Astrocyte (in vitro differentiated cells and primary cell): ENCODE data around the gene RPL10A. TPM values are rescaled to one million over a fixed set of nuclear protein-coding genes. Genes with fewer than 3 reads are reported as not detected.
A peak's percentile ranks its signal among the peaks of the same experiment; 100 is the strongest.

Source experiments
- DNase-seq: peaks from one replicate; pipeline ENCODE4 v3.0.0-alpha.2; 2010; ENCODE audit warnings: low read depth
- FAIRE-seq: peaks from 2 replicates; lab custom pipeline; 2011; peaks lifted over from hg19 to GRCh38; lab: Jason Lieb, UNC
- H2AFZ ChIP-seq: 2 replicates; pipeline ENCODE4 v1.6.0; 2012; ENCODE audit warnings: low read depth, low read length, inconsistent platforms
- H3K27ac ChIP-seq: 2 replicates; pipeline ENCODE4 v1.5.1; 2011; ENCODE audit warnings: low read depth, low read length, inconsistent platforms
- H3K27me3 ChIP-seq: 2 replicates; pipeline ENCODE4 v1.6.0; 2011; ENCODE audit warnings: low read length, inconsistent platforms; ENCODE audit not compliant: insufficient read depth
- H3K36me3 ChIP-seq: 2 replicates; pipeline ENCODE4 v1.5.1; 2011; ENCODE audit warnings: low read length, inconsistent platforms; ENCODE audit not compliant: insufficient read depth
- H3K4me1 ChIP-seq: 2 replicates; pipeline ENCODE4 v1.5.1; 2011; ENCODE audit warnings: low read length, inconsistent platforms; ENCODE audit not compliant: insufficient read depth
- H3K4me2 ChIP-seq: 2 replicates; pipeline ENCODE4 v1.6.0; 2012; ENCODE audit warnings: low read length, inconsistent platforms
- H3K4me3 ChIP-seq: 2 replicates; pipeline ENCODE4 v1.5.1; 2011; ENCODE audit warnings: low read depth, mild to moderate bottlenecking, low read length, inconsistent platforms; ENCODE audit not compliant: insufficient read depth
- H3K79me2 ChIP-seq: 2 replicates; pipeline ENCODE4 v1.6.0; 2012; ENCODE audit warnings: mild to moderate bottlenecking, low read length, inconsistent platforms; ENCODE audit not compliant: insufficient read depth
- H3K9ac ChIP-seq: 2 replicates; pipeline ENCODE4 v1.6.0; 2012; ENCODE audit warnings: mild to moderate bottlenecking, low read length, inconsistent platforms
- H3K9me3 ChIP-seq: 2 replicates; pipeline ENCODE4 v1.5.1; 2012; ENCODE audit warnings: low read depth, mild to moderate bottlenecking, low read length, inconsistent platforms; ENCODE audit not compliant: insufficient read depth
- H4K20me1 ChIP-seq: 2 replicates; pipeline ENCODE4 v1.6.0; 2012; ENCODE audit warnings: low read length, inconsistent platforms; ENCODE audit not compliant: insufficient read depth
- H3K27ac Mint-ChIP-seq: one replicate; pipeline ENCODE4 v1.8.0; 2021; ENCODE audit warnings: mild to moderate bottlenecking, mixed read lengths; ENCODE audit not compliant: unreplicated experiment
- H3K27me3 Mint-ChIP-seq: one replicate; pipeline ENCODE4 v1.8.0; 2021; ENCODE audit warnings: low read depth, mixed read lengths; ENCODE audit not compliant: unreplicated experiment
- H3K36me3 Mint-ChIP-seq: one replicate; pipeline ENCODE4 v1.8.0; 2021; ENCODE audit warnings: low read depth, mixed read lengths; ENCODE audit not compliant: unreplicated experiment
- H3K4me1 Mint-ChIP-seq: one replicate; pipeline ENCODE4 v1.8.0; 2021; ENCODE audit warnings: low read depth, mixed read lengths; ENCODE audit not compliant: unreplicated experiment
- H3K4me3 Mint-ChIP-seq: one replicate; pipeline ENCODE4 v1.8.0; 2021; ENCODE audit warnings: mild to moderate bottlenecking, moderate library complexity, mixed read lengths; ENCODE audit not compliant: unreplicated experiment
- H3K9me3 Mint-ChIP-seq: one replicate; pipeline ENCODE4 v1.8.0; 2021; ENCODE audit warnings: mild to moderate bottlenecking, mixed read lengths; ENCODE audit not compliant: unreplicated experiment
- CTCF ChIP-seq: IDR thresholded peaks from 2 replicates; pipeline ENCODE4 v1.5.1; 2011; ENCODE audit warnings: low read depth, mild to moderate bottlenecking, inconsistent platforms, low read length, moderate library complexity; ENCODE audit not compliant: insufficient read depth
- EZH2 ChIP-seq: IDR thresholded peaks from 2 replicates; pipeline ENCODE4 v1.6.1; 2012; ENCODE audit warnings: mild to moderate bottlenecking, low read length, inconsistent platforms; ENCODE audit not compliant: insufficient read depth
- total RNA-seq: library from RNA; stranded (reverse); gene quantifications from 2 replicates; pipeline ENCODE4 v1.2.1, GENCODE V29; 2021

Gene RPL10A
- total RNA-seq, 1 donor from 2014 or later: 887 TPM

- Mint-ChIP-seq H3K4me3 (peak overlapping the region; percentile 100), H3K4me1 (peaks cover 9% of the 10 kb centered on the region), H3K27me3 (no peaks in the 10 kb centered on the region), H3K27ac (peak overlapping the region; percentile 85), H3K9me3 (peaks cover 7% of the 10 kb centered on the region), H3K36me3 (peaks cover 29% of the 10 kb centered on the region)
- H2AFZ ChIP-seq: no peak overlapping the region
- H3K27me3 ChIP-seq: no peaks in the 10 kb centered on the region
- FAIRE-seq (no peak), DNase-seq (no peak)
- peak overlapping the region; percentile 94 for H3K9ac ChIP-seq
- H4K20me1 ChIP-seq: peaks cover 55% of the 10 kb centered on the region
- peak overlapping the region; percentile 99 for H3K4me3 ChIP-seq
- H3K79me2 ChIP-seq: peaks cover 49% of the 10 kb centered on the region
- peaks cover 24% of the 10 kb centered on the region for H3K4me1 ChIP-seq
- TF ChIP-seq CTCF (no peak), EZH2 (no peak)
- peak overlapping the region; percentile 88 for H3K27ac ChIP-seq
- no peaks in the 10 kb centered on the region for H3K9me3 ChIP-seq
- H3K36me3 ChIP-seq: peaks cover 33% of the 10 kb centered on the region
- peak overlapping the region; percentile 98 for H3K4me2 ChIP-seq
These were observed 964 bp downstream of the RPL10A start for GRCh38 chr6:35468980-35469750.

DNA sequence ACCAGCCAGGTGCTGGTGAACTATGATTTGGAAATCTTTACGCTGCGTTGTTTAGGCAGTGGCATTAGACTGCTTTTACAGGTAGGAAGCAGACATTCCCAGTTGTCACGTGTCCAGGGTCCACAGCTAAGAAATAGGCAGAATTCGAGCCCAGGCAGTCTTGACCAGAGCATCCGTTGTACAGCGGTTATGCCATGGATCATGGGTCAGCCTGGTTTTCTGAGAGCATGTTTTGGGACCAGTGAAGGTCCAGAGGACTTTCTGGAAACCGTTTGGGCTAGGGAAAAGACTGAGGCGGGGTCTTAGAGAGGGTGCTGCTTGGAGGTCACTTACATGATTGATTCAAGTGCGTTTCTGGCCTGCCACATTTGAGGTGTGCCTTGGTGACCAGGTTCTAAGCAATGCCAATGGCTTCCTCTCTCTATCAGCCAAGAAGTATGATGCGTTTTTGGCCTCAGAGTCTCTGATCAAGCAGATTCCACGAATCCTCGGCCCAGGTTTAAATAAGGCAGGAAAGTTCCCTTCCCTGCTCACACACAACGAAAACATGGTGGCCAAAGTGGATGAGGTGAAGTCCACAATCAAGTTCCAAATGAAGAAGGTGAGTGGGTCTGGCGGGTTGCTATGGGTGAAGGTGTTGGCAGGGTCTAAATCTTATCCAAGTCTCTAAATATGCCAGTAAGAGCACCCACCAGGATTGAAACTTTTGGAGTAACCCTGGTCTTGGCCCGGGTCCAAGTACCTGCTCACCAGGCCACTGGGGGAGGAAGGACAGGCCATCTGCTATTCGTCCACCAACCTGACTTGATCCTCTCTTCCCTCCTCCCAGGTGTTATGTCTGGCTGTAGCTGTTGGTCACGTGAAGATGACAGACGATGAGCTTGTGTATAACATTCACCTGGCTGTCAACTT, 1.8 kb downstream of the RPL10A start:
- H3K4me1 ChIP-seq: peaks cover 24% of the 10 kb centered on the region
- H3K4me2 ChIP-seq: peak overlapping the region; percentile 98
- H3K9me3 ChIP-seq: no peaks in the 10 kb centered on the region
- H3K27ac ChIP-seq: peak overlapping the region; percentile 88
- H3K36me3 ChIP-seq: peaks cover 33% of the 10 kb centered on the region
- Mint-ChIP-seq H3K36me3 (peaks cover 27% of the 10 kb centered on the region), H3K4me3 (peak overlapping the region; percentile 100), H3K27ac (peak overlapping the region; percentile 85), H3K4me1 (peaks cover 9% of the 10 kb centered on the region), H3K9me3 (peaks cover 7% of the 10 kb centered on the region), H3K27me3 (no peaks in the 10 kb centered on the region)
- no peaks in the 10 kb centered on the region for H3K27me3 ChIP-seq
- TF ChIP-seq EZH2 (no peak), CTCF (no peak)
- no peak overlapping the region for H2AFZ ChIP-seq
- H3K79me2 ChIP-seq: peaks cover 49% of the 10 kb centered on the region
- H4K20me1 ChIP-seq: peaks cover 64% of the 10 kb centered on the region
- no peak for FAIRE-seq
- peak overlapping the region; percentile 99 for H3K4me3 ChIP-seq
- H3K9ac ChIP-seq: peak overlapping the region; percentile 94
- no peak for DNase-seq
